GM23338 (cell line): ENCODE results near the gene HEATR5B. TPM values are rescaled to one million over a fixed set of nuclear protein-coding genes. Genes with fewer than 3 reads are reported as not detected.

Source experiments
- ATAC-seq: fragments of 200-7000 bp; cut with Tn5 transposase; 3 replicates; pipeline ENCODE4 v1.9.1; 2020
- DNase-seq: peaks from one replicate; pipeline ENCODE4 v3.0.0-alpha.2; 2015; ENCODE audit warnings: low spot score
- H2AFZ ChIP-seq: fragments of 200-600 bp; sonication (generic); 2 replicates; pipeline ENCODE4 v1.8.0; 2016; ENCODE audit warnings: antibody characterized with exemption, mild to moderate bottlenecking, moderate library complexity
- H3F3A ChIP-seq: fragments of 200-600 bp; sonication (generic); replicated peaks from 2 replicates; pipeline ENCODE4 v1.8.0; 2017; ENCODE audit warnings: antibody characterized with exemption, mixed run types, low read depth
- H3K27ac ChIP-seq: fragments of 200-600 bp; sonication (generic); 2 replicates; pipeline ENCODE4 v1.6.1; 2016; ENCODE audit warnings: low read depth
- H3K27me3 ChIP-seq: fragments of 200-600 bp; sonication (generic); 2 replicates; pipeline ENCODE4 v1.8.0; 2016; ENCODE audit warnings: mild to moderate bottlenecking, mixed run types, moderate library complexity; ENCODE audit not compliant: insufficient read depth
- H3K36me3 ChIP-seq: fragments of 200-600 bp; sonication (generic); 2 replicates; pipeline ENCODE4 v1.8.0; 2016; ENCODE audit warnings: mild to moderate bottlenecking; ENCODE audit not compliant: insufficient read depth
- H3K4me1 ChIP-seq: fragments of 200-600 bp; sonication (generic); 2 replicates; pipeline ENCODE4 v1.8.0; 2016; ENCODE audit warnings: mild to moderate bottlenecking, moderate library complexity; ENCODE audit not compliant: insufficient read depth
- H3K4me2 ChIP-seq: fragments of 200-600 bp; sonication (generic); 2 replicates; pipeline ENCODE4 v1.7.1; 2017; ENCODE audit warnings: mixed run types
- H3K4me3 ChIP-seq: fragments of 200-600 bp; sonication (generic); 2 replicates; pipeline ENCODE4 v1.6.1; 2016; ENCODE audit warnings: mixed run types
- H3K79me2 ChIP-seq: fragments of 200-600 bp; sonication (generic); replicated peaks from 2 replicates; pipeline ENCODE4 v1.8.0; 2017; ENCODE audit warnings: mild to moderate bottlenecking; ENCODE audit not compliant: insufficient read depth
- H3K9me2 ChIP-seq: fragments of 200-600 bp; sonication (generic); 2 replicates; pipeline ENCODE4 v1.8.0; 2017; ENCODE audit not compliant: insufficient read depth
- H4K20me1 ChIP-seq: fragments of 200-600 bp; sonication (generic); replicated peaks from 2 replicates; pipeline ENCODE4 v1.8.0; 2017; ENCODE audit warnings: mild to moderate bottlenecking; ENCODE audit not compliant: insufficient read depth
- H3K27ac Mint-ChIP-seq: 2 replicates; pipeline ENCODE4 v1.8.0; 2020; ENCODE audit warnings: inconsistent platforms, mild to moderate bottlenecking, moderate library complexity, mixed read lengths
- H3K27me3 Mint-ChIP-seq: 3 replicates; pipeline ENCODE4 v1.8.0; 2022; ENCODE audit warnings: low read depth, mild to moderate bottlenecking, moderate library complexity, mixed read lengths, inconsistent platforms; ENCODE audit not compliant: insufficient read depth, poor library complexity
- H3K36me3 Mint-ChIP-seq: 3 replicates; pipeline ENCODE4 v1.8.0; 2021; ENCODE audit warnings: low read depth, mild to moderate bottlenecking, inconsistent platforms, moderate library complexity, mixed read lengths
- H3K4me1 Mint-ChIP-seq: 3 replicates; pipeline ENCODE4 v1.8.0; 2020; ENCODE audit warnings: mild to moderate bottlenecking, inconsistent platforms, mixed read lengths
- H3K4me3 Mint-ChIP-seq: 3 replicates; pipeline ENCODE4 v1.8.0; 2021; ENCODE audit warnings: moderate library complexity, mild to moderate bottlenecking, inconsistent platforms, mixed read lengths
- H3K9me3 Mint-ChIP-seq: 3 replicates; pipeline ENCODE4 v1.8.0; 2020; ENCODE audit warnings: moderate library complexity, mild to moderate bottlenecking, inconsistent platforms, mixed read lengths
- CREB1 ChIP-seq: fragments of 250-450 bp; sonication (Bioruptor Pico); IDR thresholded peaks from 2 replicates; pipeline ENCODE4 v1.5.0; 2020; ENCODE audit warnings: low read depth, mild to moderate bottlenecking, moderate library complexity
- EZH2 ChIP-seq: fragments of 200-600 bp; sonication (generic); IDR thresholded peaks from one replicate; pipeline ENCODE4 v1.8.0; 2017; ENCODE audit warnings: antibody characterized with exemption, mild to moderate bottlenecking, low read depth; ENCODE audit not compliant: unreplicated experiment
- EZH2phosphoT487 ChIP-seq: fragments of 200-600 bp; sonication (generic); IDR thresholded peaks from one replicate; pipeline ENCODE4 v1.8.1; 2018; ENCODE audit warnings: antibody characterized with exemption; ENCODE audit not compliant: unreplicated experiment
- JUNB ChIP-seq: IDR thresholded peaks from one replicate; pipeline ENCODE4 v1.6.1; 2016; ENCODE audit warnings: antibody characterized with exemption; ENCODE audit not compliant: unreplicated experiment
- NANOG ChIP-seq: IDR thresholded peaks from 2 replicates; pipeline ENCODE4 v1.6.1; 2016; ENCODE audit warnings: antibody characterized with exemption, borderline replicate concordance
- POLR2AphosphoS5 ChIP-seq: IDR thresholded peaks from 2 replicates; pipeline ENCODE4 v1.6.1; 2016; ENCODE audit warnings: antibody characterized with exemption, low read depth
- STAT1 ChIP-seq: IDR thresholded peaks from one replicate; pipeline ENCODE4 v1.6.1; 2016; ENCODE audit warnings: antibody characterized with exemption; ENCODE audit not compliant: unreplicated experiment
- ZNF114 ChIP-seq: fragments of 250-450 bp; sonication (Bioruptor Pico); IDR thresholded peaks from 2 replicates; pipeline ENCODE4 v1.5.0; 2020; ENCODE audit warnings: mild to moderate bottlenecking, moderate library complexity
- ZNF331 ChIP-seq: fragments of 250-450 bp; sonication (Bioruptor Pico); IDR thresholded peaks from 2 replicates; pipeline ENCODE4 v1.5.0; 2020; ENCODE audit warnings: low read depth, mild to moderate bottlenecking, moderate library complexity
- polyA plus RNA-seq: library from polyadenylated mRNA; unstranded; fragments of >200 nt; fragmentation: Nextera tagmentation; extraction: Ambion mirVana; gene quantifications from 2 replicates; pipeline ENCODE4 v1.2.1, GENCODE V29; 2016
- total RNA-seq: library from RNA; depleted of rRNA; stranded (reverse); fragments of >200 nt; shearing (Covaris generic); gene quantifications from 2 replicates; pipeline ENCODE4 v1.2.3, GENCODE V29; 2014
- TF ChIP-seq, protein P1 (sequence below), 2 experiments: fragments of 200-600 bp in 1 of 2; sonication (generic) in 1 of 2; conservative IDR thresholded peaks; 2 replicates each; pipeline versions ENCODE4 v1.5.1 to v1.6.1; 2016 to 2017; ENCODE audit warnings: antibody characterized with exemption in 2 of 2, low read depth in 2 of 2, mild to moderate bottlenecking in 2 of 2, moderate library complexity in 1 of 2
- TF ChIP-seq, protein P2 (sequence below): fragments of 250-450 bp; sonication (Bioruptor Pico); IDR thresholded peaks from 2 replicates; pipeline ENCODE4 v1.5.0; 2020; ENCODE audit warnings: mild to moderate bottlenecking, moderate library complexity
- TF ChIP-seq, protein P3 (sequence below): IDR thresholded peaks from 2 replicates; pipeline ENCODE4 v1.6.1; 2016; ENCODE audit warnings: antibody characterized with exemption
- TF ChIP-seq, protein P4 (sequence below): IDR thresholded peaks from one replicate; pipeline ENCODE4 v1.6.1; 2018; ENCODE audit warnings: antibody characterized with exemption; ENCODE audit not compliant: unreplicated experiment

HEATR5B gene
- total and polyA plus RNA-seq, 2 experiments from 2014 or later = 4.0 to 18.8 TPM

DNA sequence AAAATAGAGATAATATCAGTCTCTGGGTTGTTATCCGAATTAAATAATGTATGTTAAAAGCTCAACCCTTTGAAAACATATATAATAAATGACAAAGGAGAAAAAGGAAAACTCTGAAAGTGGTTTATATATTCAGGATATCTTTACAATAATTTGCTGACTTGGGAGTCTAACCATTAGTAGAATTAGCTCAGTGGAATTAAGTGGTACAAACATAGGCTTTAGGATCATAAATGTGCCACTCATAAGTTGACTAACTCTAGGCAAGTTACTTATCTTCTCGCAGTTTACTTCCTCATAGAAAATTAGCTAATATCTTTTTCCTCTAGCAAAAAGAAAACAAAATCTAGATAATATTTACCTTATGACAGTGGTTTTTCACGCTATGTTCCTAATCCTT lies 44.6 kb downstream of the HEATR5B start:
- Mint-ChIP-seq H3K27me3 (no peaks in the 10 kb centered on the region), H3K27ac (no peak overlapping the region), H3K9me3 (no peaks in the 10 kb centered on the region), H3K36me3 (peaks cover 3% of the 10 kb centered on the region; the same call in 2 of the 3 replicates), H3K4me3 (no peak overlapping the region), H3K4me1 (no peaks in the 10 kb centered on the region)
- Histone ChIP-seq H3K4me1 (no peaks in the 10 kb centered on the region), H3K27me3 (no peaks in the 10 kb centered on the region), H2AFZ (no peak overlapping the region), H3K4me2 (no peak overlapping the region), H3K36me3 (no peaks in the 10 kb centered on the region), H3K79me2 (no peaks in the 10 kb centered on the region), H3K27ac (no peak overlapping the region), H3F3A (no peaks in the 10 kb centered on the region), H3K4me3 (no peak overlapping the region), H4K20me1 (no peaks in the 10 kb centered on the region), H3K9me2 (no peaks in the 10 kb centered on the region)
- TF ChIP-seq STAT1 (no peak), EZH2phosphoT487 (no peak), POLR2AphosphoS5 (no peak), JUNB (no peak), ZNF114 (no peak), ZNF331 (CRISPR knock-in tag) (no peak), NANOG (no peak), CREB1 (CRISPR knock-in tag) (no peak), EZH2 (no peak)
- TF ChIP-seq, protein P1, sequence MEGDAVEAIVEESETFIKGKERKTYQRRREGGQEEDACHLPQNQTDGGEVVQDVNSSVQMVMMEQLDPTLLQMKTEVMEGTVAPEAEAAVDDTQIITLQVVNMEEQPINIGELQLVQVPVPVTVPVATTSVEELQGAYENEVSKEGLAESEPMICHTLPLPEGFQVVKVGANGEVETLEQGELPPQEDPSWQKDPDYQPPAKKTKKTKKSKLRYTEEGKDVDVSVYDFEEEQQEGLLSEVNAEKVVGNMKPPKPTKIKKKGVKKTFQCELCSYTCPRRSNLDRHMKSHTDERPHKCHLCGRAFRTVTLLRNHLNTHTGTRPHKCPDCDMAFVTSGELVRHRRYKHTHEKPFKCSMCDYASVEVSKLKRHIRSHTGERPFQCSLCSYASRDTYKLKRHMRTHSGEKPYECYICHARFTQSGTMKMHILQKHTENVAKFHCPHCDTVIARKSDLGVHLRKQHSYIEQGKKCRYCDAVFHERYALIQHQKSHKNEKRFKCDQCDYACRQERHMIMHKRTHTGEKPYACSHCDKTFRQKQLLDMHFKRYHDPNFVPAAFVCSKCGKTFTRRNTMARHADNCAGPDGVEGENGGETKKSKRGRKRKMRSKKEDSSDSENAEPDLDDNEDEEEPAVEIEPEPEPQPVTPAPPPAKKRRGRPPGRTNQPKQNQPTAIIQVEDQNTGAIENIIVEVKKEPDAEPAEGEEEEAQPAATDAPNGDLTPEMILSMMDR (conservative IDR thresholded peaks at IDR 0.05; ENCODE audit: low read depth in 2 of 2) = no peak
- TF ChIP-seq, protein P2, sequence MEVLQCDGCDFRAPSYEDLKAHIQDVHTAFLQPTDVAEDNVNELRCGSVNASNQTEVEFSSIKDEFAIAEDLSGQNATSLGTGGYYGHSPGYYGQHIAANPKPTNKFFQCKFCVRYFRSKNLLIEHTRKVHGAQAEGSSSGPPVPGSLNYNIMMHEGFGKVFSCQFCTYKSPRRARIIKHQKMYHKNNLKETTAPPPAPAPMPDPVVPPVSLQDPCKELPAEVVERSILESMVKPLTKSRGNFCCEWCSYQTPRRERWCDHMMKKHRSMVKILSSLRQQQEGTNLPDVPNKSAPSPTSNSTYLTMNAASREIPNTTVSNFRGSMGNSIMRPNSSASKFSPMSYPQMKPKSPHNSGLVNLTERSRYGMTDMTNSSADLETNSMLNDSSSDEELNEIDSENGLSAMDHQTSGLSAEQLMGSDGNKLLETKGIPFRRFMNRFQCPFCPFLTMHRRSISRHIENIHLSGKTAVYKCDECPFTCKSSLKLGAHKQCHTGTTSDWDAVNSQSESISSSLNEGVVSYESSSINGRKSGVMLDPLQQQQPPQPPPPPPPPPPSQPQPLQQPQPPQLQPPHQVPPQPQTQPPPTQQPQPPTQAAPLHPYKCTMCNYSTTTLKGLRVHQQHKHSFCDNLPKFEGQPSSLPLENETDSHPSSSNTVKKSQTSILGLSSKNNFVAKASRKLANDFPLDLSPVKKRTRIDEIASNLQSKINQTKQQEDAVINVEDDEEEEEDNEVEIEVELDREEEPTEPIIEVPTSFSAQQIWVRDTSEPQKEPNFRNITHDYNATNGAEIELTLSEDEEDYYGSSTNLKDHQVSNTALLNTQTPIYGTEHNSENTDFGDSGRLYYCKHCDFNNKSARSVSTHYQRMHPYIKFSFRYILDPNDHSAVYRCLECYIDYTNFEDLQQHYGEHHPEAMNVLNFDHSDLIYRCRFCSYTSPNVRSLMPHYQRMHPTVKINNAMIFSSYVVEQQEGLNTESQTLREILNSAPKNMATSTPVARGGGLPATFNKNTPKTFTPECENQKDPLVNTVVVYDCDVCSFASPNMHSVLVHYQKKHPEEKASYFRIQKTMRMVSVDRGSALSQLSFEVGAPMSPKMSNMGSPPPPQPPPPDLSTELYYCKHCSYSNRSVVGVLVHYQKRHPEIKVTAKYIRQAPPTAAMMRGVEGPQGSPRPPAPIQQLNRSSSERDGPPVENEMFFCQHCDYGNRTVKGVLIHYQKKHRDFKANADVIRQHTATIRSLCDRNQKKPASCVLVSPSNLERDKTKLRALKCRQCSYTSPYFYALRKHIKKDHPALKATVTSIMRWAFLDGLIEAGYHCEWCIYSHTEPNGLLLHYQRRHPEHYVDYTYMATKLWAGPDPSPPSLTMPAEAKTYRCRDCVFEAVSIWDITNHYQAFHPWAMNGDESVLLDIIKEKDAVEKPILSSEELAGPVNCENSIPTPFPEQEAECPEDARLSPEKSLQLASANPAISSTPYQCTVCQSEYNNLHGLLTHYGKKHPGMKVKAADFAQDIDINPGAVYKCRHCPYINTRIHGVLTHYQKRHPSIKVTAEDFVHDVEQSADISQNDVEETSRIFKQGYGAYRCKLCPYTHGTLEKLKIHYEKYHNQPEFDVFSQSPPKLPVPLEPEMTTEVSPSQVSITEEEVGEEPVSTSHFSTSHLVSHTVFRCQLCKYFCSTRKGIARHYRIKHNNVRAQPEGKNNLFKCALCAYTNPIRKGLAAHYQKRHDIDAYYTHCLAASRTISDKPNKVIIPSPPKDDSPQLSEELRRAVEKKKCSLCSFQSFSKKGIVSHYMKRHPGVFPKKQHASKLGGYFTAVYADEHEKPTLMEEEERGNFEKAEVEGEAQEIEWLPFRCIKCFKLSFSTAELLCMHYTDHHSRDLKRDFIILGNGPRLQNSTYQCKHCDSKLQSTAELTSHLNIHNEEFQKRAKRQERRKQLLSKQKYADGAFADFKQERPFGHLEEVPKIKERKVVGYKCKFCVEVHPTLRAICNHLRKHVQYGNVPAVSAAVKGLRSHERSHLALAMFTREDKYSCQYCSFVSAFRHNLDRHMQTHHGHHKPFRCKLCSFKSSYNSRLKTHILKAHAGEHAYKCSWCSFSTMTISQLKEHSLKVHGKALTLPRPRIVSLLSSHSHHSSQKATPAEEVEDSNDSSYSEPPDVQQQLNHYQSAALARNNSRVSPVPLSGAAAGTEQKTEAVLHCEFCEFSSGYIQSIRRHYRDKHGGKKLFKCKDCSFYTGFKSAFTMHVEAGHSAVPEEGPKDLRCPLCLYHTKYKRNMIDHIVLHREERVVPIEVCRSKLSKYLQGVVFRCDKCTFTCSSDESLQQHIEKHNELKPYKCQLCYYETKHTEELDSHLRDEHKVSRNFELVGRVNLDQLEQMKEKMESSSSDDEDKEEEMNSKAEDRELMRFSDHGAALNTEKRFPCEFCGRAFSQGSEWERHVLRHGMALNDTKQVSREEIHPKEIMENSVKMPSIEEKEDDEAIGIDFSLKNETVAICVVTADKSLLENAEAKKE (CRISPR knock-in tag) = no peak
- TF ChIP-seq, protein P3, sequence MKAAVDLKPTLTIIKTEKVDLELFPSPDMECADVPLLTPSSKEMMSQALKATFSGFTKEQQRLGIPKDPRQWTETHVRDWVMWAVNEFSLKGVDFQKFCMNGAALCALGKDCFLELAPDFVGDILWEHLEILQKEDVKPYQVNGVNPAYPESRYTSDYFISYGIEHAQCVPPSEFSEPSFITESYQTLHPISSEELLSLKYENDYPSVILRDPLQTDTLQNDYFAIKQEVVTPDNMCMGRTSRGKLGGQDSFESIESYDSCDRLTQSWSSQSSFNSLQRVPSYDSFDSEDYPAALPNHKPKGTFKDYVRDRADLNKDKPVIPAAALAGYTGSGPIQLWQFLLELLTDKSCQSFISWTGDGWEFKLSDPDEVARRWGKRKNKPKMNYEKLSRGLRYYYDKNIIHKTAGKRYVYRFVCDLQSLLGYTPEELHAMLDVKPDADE = no peak
- TF ChIP-seq, protein P4, sequence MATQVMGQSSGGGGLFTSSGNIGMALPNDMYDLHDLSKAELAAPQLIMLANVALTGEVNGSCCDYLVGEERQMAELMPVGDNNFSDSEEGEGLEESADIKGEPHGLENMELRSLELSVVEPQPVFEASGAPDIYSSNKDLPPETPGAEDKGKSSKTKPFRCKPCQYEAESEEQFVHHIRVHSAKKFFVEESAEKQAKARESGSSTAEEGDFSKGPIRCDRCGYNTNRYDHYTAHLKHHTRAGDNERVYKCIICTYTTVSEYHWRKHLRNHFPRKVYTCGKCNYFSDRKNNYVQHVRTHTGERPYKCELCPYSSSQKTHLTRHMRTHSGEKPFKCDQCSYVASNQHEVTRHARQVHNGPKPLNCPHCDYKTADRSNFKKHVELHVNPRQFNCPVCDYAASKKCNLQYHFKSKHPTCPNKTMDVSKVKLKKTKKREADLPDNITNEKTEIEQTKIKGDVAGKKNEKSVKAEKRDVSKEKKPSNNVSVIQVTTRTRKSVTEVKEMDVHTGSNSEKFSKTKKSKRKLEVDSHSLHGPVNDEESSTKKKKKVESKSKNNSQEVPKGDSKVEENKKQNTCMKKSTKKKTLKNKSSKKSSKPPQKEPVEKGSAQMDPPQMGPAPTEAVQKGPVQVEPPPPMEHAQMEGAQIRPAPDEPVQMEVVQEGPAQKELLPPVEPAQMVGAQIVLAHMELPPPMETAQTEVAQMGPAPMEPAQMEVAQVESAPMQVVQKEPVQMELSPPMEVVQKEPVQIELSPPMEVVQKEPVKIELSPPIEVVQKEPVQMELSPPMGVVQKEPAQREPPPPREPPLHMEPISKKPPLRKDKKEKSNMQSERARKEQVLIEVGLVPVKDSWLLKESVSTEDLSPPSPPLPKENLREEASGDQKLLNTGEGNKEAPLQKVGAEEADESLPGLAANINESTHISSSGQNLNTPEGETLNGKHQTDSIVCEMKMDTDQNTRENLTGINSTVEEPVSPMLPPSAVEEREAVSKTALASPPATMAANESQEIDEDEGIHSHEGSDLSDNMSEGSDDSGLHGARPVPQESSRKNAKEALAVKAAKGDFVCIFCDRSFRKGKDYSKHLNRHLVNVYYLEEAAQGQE = no peak
- ATAC-seq = no peak
- no peak for DNase-seq
